Stimulated activated CD8-positive, alpha-beta memory T cell treated with anti-CD3 and anti-CD28 coated beads, Interleukin-7, amount 100 ng/mL, for 48 hours (primary cell): ENCODE data around the gene IGFLR1.

Experiments used
- DNase-seq, 2 donors: peaks; one replicate each; pipeline ENCODE4 v3.0.0-alpha.2; 2020; ENCODE audit warnings: low read depth in 1 of 2; ENCODE audit errors: extremely low read depth in 1 of 2

The IGFLR1 gene

GRCh38 chr19:35742121-35742724 is at the start of gene IGFLR1:
TSS of gene IGFLR1 (minus strand) at chr19:35742452. CDS start at chr19:35741180, 1,272 bp downstream.
- peak; percentile 57 to 77 for DNase-seq

GRCh38 chr19:35791814-35792279 is 49.6 kb upstream of the IGFLR1 start:
- DNase-seq = no peak

- no peak for DNase-seq
Measured at GRCh38 chr19:35790981-35791813, 48.9 kb upstream of the IGFLR1 start.

GRCh38 chr19:35789978-35790944 is 48.0 kb upstream of the IGFLR1 start:
- DNase-seq = no peak

- no peak for DNase-seq
Measured at GRCh38 chr19:35789195-35789977, 47.1 kb upstream of the IGFLR1 start.

- no peak for DNase-seq
Measured at GRCh38 chr19:35788205-35788960, 46.1 kb upstream of the IGFLR1 start.

GRCh38 chr19:35787227-35787799 is 45.1 kb upstream of the IGFLR1 start:
- no peak for DNase-seq

- no peak for DNase-seq
Measured at GRCh38 chr19:35786299-35787160, 44.3 kb upstream of the IGFLR1 start.

- no peak for DNase-seq
Measured at GRCh38 chr19:35785339-35785627, 43.0 kb upstream of the IGFLR1 start.

- DNase-seq = no peak
Measured at GRCh38 chr19:35784503-35785338, 42.5 kb upstream of the IGFLR1 start.

GRCh38 chr19:35783469-35784434 is 41.5 kb upstream of the IGFLR1 start:
- no peak for DNase-seq

- DNase-seq = no peak
Measured at GRCh38 chr19:35782589-35782988, 40.3 kb upstream of the IGFLR1 start.

GRCh38 chr19:35781650-35782049 is 39.4 kb upstream of the IGFLR1 start:
- no peak for DNase-seq

GRCh38 chr19:35780717-35781116 is 38.5 kb upstream of the IGFLR1 start:
- DNase-seq = no peak

- no peak for DNase-seq
Measured at GRCh38 chr19:35780058-35780457, 37.8 kb upstream of the IGFLR1 start.

GRCh38 chr19:35779033-35779432 is 36.8 kb upstream of the IGFLR1 start:
- DNase-seq = no peak
